ENCODE measurements around the gene TBC1D16. TPM values are rescaled to one million over a fixed set of nuclear protein-coding genes. Genes with fewer than 3 reads are reported as not detected.

The TBC1D16 gene
- total and polyA plus RNA-seq, 7 donors, result 1.7 to 11.4 (median 6.5) TPM

DNA sequence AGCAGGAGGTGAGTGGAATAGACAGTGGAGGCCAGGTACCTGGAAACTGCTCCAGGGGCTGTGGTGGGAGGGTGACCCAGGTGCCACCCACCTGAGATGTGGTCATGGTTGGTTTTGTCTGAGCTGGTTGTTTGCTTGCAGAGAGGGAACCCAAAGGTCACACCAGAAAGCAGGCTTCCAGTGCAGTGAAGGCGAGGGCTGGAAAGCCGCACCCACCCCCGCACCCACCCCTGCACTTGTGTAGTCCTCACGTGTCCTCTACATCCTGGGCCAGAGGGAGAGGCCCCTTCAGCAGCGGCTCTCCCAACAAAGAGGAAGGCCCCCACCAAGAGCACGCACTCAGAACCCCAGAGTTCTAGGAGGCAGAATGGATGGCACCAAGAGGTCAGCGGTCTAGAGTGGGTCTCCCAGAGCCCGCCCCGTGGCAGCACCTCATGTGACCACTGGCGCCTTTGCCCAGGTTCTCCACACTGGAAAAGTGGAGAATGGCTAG is 103.8 kb downstream of the TBC1D16 start:
- Histone ChIP-seq H3K4me3 (no peak overlapping the region), H3K27ac (no peak overlapping the region), H3K9me3 (no peaks in the 10 kb centered on the region), H3K27me3 (ENCODE audit: insufficient read depth in 3 of 3, low read length in 2 of 3) (peaks cover 0 to 72% (median 20%) of the 10 kb centered on the region in 3 donors), H3K4me1 (peaks cover 12% of the 10 kb centered on the region), H3K36me3 (ENCODE audit: insufficient read depth in 1 of 2, low read depth in 1 of 2) (no peaks in the 10 kb centered on the region)
- DNase-seq (no peak), ATAC-seq (no peak)
- intact Hi-C loops (cut with DNase I), result no loop called here
- TF ChIP-seq, protein P1, sequence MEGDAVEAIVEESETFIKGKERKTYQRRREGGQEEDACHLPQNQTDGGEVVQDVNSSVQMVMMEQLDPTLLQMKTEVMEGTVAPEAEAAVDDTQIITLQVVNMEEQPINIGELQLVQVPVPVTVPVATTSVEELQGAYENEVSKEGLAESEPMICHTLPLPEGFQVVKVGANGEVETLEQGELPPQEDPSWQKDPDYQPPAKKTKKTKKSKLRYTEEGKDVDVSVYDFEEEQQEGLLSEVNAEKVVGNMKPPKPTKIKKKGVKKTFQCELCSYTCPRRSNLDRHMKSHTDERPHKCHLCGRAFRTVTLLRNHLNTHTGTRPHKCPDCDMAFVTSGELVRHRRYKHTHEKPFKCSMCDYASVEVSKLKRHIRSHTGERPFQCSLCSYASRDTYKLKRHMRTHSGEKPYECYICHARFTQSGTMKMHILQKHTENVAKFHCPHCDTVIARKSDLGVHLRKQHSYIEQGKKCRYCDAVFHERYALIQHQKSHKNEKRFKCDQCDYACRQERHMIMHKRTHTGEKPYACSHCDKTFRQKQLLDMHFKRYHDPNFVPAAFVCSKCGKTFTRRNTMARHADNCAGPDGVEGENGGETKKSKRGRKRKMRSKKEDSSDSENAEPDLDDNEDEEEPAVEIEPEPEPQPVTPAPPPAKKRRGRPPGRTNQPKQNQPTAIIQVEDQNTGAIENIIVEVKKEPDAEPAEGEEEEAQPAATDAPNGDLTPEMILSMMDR (IDR thresholded peaks at IDR 0.05), result no peak
- WGBS, 3 donors, result 71 to 79% (median 77%) methylated on average over 9 to 10 of the region's 10 CpGs

DNA sequence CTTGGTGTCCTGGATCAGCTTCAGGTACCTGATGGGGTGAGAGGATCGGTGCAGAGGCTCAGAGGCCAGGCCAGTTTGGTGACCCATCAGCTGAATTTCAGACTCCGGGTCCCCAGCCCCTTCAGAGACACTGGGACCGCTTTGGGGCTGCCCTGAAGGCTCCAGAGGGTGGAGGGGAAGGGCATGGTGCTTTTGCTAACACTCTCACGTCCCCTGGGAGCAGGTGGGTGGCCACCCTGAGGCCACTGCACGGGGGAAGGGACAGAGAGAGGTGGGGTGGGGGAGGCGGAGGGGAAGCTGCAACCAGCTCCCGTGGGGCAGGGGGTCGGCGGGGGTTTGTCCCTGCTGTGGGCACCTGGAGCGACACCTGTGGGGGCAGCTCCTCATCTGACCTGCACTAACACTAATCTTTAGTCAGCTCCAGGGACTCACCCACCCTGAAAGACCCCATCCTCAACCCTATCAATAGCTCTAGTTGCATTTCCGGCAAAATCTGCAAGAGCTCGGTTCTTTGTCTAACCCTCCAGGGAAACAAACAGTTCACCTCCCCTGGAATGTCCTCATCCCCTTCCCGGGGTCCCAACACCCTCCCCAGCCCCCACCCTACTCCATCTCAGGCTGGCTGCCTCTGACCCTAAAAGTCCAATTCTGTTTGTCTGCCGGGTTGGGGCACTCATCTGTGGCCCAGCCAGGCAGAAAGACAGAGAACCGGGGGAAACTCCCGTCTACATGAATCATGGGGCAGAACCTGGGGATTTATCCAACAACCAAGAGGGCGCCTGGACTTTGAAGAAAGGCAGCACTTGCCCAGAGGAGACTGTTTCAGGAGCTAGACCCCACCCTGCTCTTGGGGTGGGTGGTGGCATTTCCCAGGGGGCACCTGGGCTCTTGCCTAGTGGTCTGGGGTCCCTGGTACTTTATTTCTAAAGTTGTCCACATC is 104.5 kb downstream of the TBC1D16 start:
- Histone ChIP-seq H3K4me3 (no peak overlapping the region), H3K27me3 (ENCODE audit: insufficient read depth in 3 of 3, low read length in 2 of 3) (peaks cover 0 to 79% (median 20%) of the 10 kb centered on the region in 3 donors), H3K36me3 (ENCODE audit: insufficient read depth in 1 of 2, low read depth in 1 of 2) (no peaks in the 10 kb centered on the region), H3K27ac (no peak overlapping the region), H3K4me1 (peaks cover 12% of the 10 kb centered on the region), H3K9me3 (no peaks in the 10 kb centered on the region)
- DNase-seq (no peak), ATAC-seq (no peak)
- TF ChIP-seq, protein P1 (IDR thresholded peaks at IDR 0.05), result no peak
- intact Hi-C loops (cut with DNase I), result no loop called here
- 13 to 16% (median 13%) methylated on average over 16 to 17 of the region's 17 CpGs for WGBS, 3 donors

DNA sequence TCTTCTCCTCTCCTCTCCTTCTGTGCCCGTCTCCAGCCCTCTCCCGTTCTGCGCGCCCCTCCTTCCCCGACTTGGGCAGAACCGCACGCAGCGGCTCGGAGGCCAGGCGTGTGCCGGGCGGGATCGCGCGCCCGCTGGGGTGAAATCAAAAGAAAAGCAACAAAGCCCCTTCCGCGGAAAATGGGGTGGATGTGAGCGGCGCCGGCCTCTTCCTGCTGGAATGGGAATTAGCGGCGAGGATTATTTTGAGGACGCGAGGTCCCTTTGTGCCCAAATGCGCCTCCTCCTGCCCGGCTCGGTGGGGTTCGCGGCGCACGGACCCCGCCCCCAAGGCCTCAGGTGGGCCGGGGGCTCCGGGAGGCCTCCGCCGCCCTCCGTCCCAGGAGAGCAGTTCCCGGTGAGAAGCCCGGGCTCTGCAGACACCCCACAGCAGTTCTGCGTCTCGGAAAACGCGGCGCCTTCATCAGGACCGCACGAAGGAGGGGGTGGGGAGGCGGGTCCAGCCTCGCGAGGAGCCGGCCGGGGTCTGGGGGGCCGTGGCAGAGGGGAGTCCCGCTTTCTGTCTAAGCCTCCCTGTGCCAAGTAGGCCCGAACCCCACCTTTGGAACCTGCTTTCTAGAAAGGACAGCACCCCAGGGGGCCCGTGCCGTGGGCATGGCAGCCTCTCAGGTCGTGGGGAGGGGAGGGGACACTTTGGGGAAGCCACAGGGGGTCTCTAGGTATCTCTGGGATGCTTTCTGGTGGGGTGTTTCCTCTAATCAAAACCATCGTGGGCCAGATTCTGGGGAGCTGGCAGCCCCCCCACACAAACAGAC is 105.4 kb downstream of the TBC1D16 start:
- peak overlapping the region; percentile 30 for H3K4me3 ChIP-seq
- H3K36me3 ChIP-seq (ENCODE audit: insufficient read depth in 1 of 2, low read depth in 1 of 2), result no peaks in the 10 kb centered on the region
- H3K27ac ChIP-seq, result no peak overlapping the region
- no peaks in the 10 kb centered on the region for H3K9me3 ChIP-seq
- H3K4me1 ChIP-seq, result peaks cover 17% of the 10 kb centered on the region
- intact Hi-C loops (cut with DNase I), result no loop called here
- DNase-seq (no peak), ATAC-seq (no peak)
- WGBS, 3 donors, result 1 to 2% (median 1%) methylated on average over 32 to 56 of the region's 59 CpGs
- peaks cover 0 to 79% (median 20%) of the 10 kb centered on the region in 3 donors for H3K27me3 ChIP-seq (ENCODE audit: insufficient read depth in 3 of 3, low read length in 2 of 3)
- TF ChIP-seq, protein P1 (IDR thresholded peaks at IDR 0.05), result no peak

DNA sequence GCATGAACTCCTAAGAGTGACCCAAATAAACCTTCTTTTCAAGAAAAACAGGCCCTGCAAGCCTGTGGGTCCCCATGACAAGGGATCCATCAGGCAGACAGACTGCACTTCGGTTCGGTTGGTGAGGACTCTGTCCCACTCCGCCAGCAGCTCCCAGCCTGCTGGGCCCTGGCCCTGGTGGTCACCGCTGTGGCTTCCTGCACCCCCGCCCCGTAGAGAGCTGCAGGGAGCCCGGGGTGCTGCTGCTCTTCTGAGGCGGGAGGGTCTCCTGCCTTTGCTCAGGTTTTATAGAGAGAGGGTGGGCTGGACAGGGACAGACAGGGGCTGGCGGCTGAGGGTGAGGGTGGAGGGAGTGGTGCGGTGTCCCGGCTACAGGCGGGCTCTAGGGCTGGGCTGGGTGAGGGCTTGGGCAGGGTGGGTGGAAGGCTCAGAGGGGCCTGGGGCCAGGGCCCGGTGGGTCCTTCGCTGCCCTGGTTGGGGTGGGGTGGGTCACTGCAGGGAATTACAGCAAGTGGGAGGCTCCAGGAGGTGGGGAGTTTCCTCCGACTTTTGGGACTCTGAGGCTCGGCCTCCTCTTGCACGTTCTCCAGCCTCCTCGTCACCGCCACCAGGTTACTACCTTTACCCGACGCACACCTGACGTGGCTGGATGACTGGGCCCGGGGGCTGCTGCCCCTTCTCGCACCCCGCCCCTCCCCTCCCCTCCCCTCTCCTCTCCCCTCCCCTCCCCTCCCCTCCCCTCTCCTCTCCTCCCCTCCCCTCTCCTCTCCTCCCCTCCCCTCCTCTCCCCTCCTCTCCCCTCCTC is 106.2 kb downstream of the TBC1D16 start:
- WGBS, 3 donors, result 53 to 62% (median 59%) methylated on average over 18 to 25 of the region's 25 CpGs
- no peaks in the 10 kb centered on the region for H3K36me3 ChIP-seq (ENCODE audit: insufficient read depth in 1 of 2, low read depth in 1 of 2)
- no peak overlapping the region for H3K4me3 ChIP-seq
- H3K4me1 ChIP-seq, result peaks cover 23% of the 10 kb centered on the region
- ATAC-seq, result no peak
- intact Hi-C loops (cut with DNase I), result no loop called here
- no peaks in the 10 kb centered on the region for H3K9me3 ChIP-seq
- TF ChIP-seq, protein P1 (IDR thresholded peaks at IDR 0.05), result no peak
- no peak for DNase-seq
- H3K27me3 ChIP-seq (ENCODE audit: insufficient read depth in 3 of 3, low read length in 2 of 3), result peaks cover 0 to 76% (median 19%) of the 10 kb centered on the region in 3 donors
- no peak overlapping the region for H3K27ac ChIP-seq
